AG09309 (cell line): Measurements from ENCODE around the gene KIT.
A peak's percentile ranks its signal among the peaks of the same experiment; 100 is the strongest.

ENCODE experiments used
- DNase-seq: peaks from one replicate; pipeline ENCODE4 v3.0.0-alpha.2; 2010; ENCODE audit warnings: low read depth
- H3K4me3 ChIP-seq: 2 replicates; pipeline ENCODE4 v1.5.1; 2011; ENCODE audit warnings: mild to moderate bottlenecking, low read depth, low read length, moderate library complexity; ENCODE audit not compliant: control insufficient read depth
- TF ChIP-seq, protein P1 (sequence below): IDR thresholded peaks from 2 replicates; pipeline ENCODE4 v1.5.1; 2011; ENCODE audit warnings: mild to moderate bottlenecking, low read depth, low read length, inconsistent platforms; ENCODE audit not compliant: insufficient read depth, control insufficient read depth; ENCODE audit errors: missing control alignments

The KIT gene

DNA sequence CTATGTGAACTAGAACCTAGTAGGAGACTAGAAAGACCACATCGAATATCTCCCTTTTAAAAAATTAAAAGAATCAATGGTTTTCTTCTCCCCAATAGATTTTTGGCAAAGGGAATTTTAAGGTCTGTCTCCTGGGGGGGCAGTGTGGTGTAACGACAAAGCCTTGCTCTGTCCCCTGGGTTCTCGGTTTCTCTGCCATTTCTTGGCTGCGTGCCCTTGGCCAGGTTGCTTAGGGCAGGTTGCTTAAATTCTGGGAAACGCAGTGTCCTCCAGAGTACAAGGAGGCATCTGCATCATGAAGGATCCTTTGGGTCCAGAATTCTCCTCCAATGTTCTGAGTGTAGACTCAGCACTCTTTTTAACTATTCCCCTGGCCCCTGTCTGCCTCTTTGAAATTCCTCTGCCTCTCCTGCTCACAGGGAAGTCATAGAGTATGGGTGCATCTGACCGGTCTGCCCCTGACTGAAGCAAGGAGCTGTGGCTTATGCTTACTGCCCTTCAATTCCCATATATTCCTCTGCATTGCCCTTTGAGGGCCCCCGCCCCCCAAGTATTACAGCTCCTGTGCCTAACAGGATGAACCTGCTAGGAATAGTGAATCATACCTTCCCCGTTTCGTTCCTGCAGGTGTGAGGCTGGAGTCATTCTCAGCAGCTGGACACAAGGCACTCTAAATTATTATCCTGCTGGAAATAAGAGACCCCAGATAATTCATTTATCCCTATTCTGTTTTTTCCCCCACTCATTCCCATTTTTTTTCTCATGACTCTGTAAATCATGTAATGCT is 2.2 kb downstream of the KIT start:
- DNase-seq, result no peak
- TF ChIP-seq, protein P1, sequence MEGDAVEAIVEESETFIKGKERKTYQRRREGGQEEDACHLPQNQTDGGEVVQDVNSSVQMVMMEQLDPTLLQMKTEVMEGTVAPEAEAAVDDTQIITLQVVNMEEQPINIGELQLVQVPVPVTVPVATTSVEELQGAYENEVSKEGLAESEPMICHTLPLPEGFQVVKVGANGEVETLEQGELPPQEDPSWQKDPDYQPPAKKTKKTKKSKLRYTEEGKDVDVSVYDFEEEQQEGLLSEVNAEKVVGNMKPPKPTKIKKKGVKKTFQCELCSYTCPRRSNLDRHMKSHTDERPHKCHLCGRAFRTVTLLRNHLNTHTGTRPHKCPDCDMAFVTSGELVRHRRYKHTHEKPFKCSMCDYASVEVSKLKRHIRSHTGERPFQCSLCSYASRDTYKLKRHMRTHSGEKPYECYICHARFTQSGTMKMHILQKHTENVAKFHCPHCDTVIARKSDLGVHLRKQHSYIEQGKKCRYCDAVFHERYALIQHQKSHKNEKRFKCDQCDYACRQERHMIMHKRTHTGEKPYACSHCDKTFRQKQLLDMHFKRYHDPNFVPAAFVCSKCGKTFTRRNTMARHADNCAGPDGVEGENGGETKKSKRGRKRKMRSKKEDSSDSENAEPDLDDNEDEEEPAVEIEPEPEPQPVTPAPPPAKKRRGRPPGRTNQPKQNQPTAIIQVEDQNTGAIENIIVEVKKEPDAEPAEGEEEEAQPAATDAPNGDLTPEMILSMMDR, result no peak
- H3K4me3 ChIP-seq, result peak overlapping the region; percentile 76; the same call in 1 of the 2 replicates

DNA sequence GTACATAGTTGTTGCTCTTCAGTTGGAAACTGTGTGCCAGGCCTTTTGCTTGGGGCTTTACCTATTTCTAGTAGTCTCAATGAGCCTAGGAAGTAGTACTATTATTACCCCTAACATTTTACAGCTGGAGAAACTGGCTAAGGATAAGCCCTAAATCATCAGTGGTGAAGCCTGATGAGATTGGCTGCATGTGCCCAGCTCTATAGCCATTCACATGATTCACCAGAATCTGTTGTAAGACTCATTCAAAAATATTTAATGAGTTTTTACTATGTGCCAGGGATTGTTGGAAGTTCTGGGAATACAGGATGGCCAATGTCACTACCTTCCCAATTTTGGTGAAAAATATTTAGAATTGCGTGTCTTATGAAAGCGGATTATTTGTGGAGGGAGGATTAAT is 2.8 kb downstream of the KIT start:
- no peak overlapping the region for H3K4me3 ChIP-seq
- peak; percentile 37 for DNase-seq
- TF ChIP-seq, protein P1, result no peak

- DNase-seq, result peak; percentile 57
- no peak overlapping the region for H3K4me3 ChIP-seq
- TF ChIP-seq, protein P1, result no peak
Observed at GRCh38 chr4:54661169-54661568, 3.4 kb downstream of the KIT start.

GRCh38 chr4:54661686-54662085 is 3.9 kb downstream of the KIT start:
- TF ChIP-seq, protein P1, result no peak
- DNase-seq, result peak; percentile 89
- H3K4me3 ChIP-seq, result no peak overlapping the region

- TF ChIP-seq, protein P1, result no peak
- DNase-seq, result no peak
- no peak overlapping the region for H3K4me3 ChIP-seq
Observed at GRCh38 chr4:54662123-54662522, 4.4 kb downstream of the KIT start.

GRCh38 chr4:54662901-54663585 is 5.3 kb downstream of the KIT start:
- no peak for DNase-seq
- TF ChIP-seq, protein P1, result no peak
- H3K4me3 ChIP-seq, result no peak overlapping the region
